Esophagus muscularis mucosa (tissue), 4 donors: ENCODE data around the gene TMEM127. TPM values are rescaled to one million over a fixed set of nuclear protein-coding genes. Genes with fewer than 3 reads are reported as not detected.

ENCODE experiments used
- DNase-seq: peaks from one replicate; pipeline ENCODE4 v3.0.0-alpha.2; 2017; ENCODE audit errors: extremely low spot score
- H3K27ac ChIP-seq, 4 donors: fragments of 200-600 bp; sonication (generic); replicated peaks in 1 of 4; 1 replicate in 3 of 4; 2 replicates in 1 of 4; pipeline ENCODE4 v1.5.1; 2016 to 2019; ENCODE audit warnings: mild to moderate bottlenecking in 1 of 4
- H3K27me3 ChIP-seq, 4 donors: fragments of 200-600 bp; sonication (generic); one replicate each; pipeline versions ENCODE4 v1.5.1 to v1.6.0; 2016 to 2019
- H3K36me3 ChIP-seq, 4 donors: fragments of 200-600 bp; sonication (generic); one replicate each; pipeline ENCODE4 v1.5.1; 2016 to 2019
- H3K4me1 ChIP-seq, 4 donors: fragments of 200-600 bp; sonication (generic); one replicate each; pipeline ENCODE4 v1.5.1; 2016 to 2019
- H3K4me3 ChIP-seq, 4 donors: fragments of 200-600 bp; sonication (generic); 1 replicate in 2 of 4; 2 replicates in 2 of 4; pipeline ENCODE4 v1.5.1; 2016 to 2019; ENCODE audit warnings: mild to moderate bottlenecking in 4 of 4, moderate library complexity in 1 of 4
- H3K9me3 ChIP-seq, 4 donors: fragments of 200-600 bp; sonication (generic); 1 replicate in 3 of 4; 2 replicates in 1 of 4; pipeline ENCODE4 v1.5.1; 2016 to 2019
- EP300 ChIP-seq: sonication (generic); formaldehyde crosslinking; IDR thresholded peaks from one replicate; pipeline ENCODE4 v1.6.1; 2017; ENCODE audit warnings: antibody characterized with exemption
- POLR2A ChIP-seq: fragments of 450-650 bp; IDR thresholded peaks from one replicate; pipeline ENCODE4 v1.6.1; 2017; ENCODE audit warnings: antibody characterized with exemption, moderate library complexity, mild to moderate bottlenecking, low read depth
- POLR2AphosphoS5 ChIP-seq, 2 donors: sonication (generic); formaldehyde crosslinking; IDR thresholded peaks; one replicate each; pipeline ENCODE4 v1.6.1; 2017; ENCODE audit warnings: antibody characterized with exemption in 2 of 2
- WGBS: methylation state at CpG from one replicate; pipeline ENCODE4 v1.1.5; 2018; 5-methylcytosine and 5-hydroxymethylcytosine counted together
- intact Hi-C: fragments of 100-400 bp; cut with DNase I; formaldehyde crosslinking; loops from one replicate; pipeline ENCODE4 v1.15.1; 2023
- total RNA-seq, 4 donors: library from RNA; depleted of rRNA; stranded (reverse); fragments of >200 nt; gene quantifications; one replicate each; pipeline versions ENCODE4 v1.1.0 to v1.2.1, GENCODE V29; 2016
- TF ChIP-seq, protein P1 (sequence below), 3 experiments: fragments of 200-600 bp in 2 of 3; fragments of 450-650 bp in 1 of 3; sonication (generic) in 2 of 3; IDR thresholded peaks; one replicate each; pipeline ENCODE4 v1.5.1; 2017 to 2019; ENCODE audit warnings: antibody characterized with exemption in 3 of 3, mild to moderate bottlenecking in 2 of 3, moderate library complexity in 1 of 3

TMEM127 gene
- total RNA-seq, 4 donors from 2014 or later = 42.8 to 72.0 (median 55.3) TPM

DNA sequence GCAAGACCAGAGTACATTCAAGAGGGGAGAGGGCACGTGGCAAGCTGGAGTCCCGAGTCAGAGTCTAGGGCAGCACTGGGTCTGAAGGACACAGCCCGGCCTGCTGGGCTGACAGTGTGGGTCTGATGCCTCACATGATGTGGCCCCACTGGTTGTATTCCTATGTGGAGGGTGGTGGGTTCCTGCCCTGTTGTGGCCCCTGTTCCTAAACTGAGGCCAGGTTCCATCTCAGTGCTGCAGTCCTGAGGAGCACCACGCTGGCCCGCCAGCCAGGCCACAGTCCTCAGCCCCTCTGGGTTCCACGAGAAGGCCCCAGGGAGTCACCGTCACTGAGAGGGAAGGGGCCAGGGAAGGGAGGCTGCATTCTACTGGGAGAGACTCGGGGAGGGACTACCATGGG, 13.3 kb downstream of the TMEM127 start:
- 81% methylated on average over 3 of the region's 8 CpGs for WGBS
- no peaks in the 10 kb centered on the region for H3K9me3 ChIP-seq
- TF ChIP-seq, protein P1, sequence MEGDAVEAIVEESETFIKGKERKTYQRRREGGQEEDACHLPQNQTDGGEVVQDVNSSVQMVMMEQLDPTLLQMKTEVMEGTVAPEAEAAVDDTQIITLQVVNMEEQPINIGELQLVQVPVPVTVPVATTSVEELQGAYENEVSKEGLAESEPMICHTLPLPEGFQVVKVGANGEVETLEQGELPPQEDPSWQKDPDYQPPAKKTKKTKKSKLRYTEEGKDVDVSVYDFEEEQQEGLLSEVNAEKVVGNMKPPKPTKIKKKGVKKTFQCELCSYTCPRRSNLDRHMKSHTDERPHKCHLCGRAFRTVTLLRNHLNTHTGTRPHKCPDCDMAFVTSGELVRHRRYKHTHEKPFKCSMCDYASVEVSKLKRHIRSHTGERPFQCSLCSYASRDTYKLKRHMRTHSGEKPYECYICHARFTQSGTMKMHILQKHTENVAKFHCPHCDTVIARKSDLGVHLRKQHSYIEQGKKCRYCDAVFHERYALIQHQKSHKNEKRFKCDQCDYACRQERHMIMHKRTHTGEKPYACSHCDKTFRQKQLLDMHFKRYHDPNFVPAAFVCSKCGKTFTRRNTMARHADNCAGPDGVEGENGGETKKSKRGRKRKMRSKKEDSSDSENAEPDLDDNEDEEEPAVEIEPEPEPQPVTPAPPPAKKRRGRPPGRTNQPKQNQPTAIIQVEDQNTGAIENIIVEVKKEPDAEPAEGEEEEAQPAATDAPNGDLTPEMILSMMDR (IDR thresholded peaks at IDR 0.05) = no peak
- TF ChIP-seq POLR2A = no peak
- TF ChIP-seq POLR2AphosphoS5 (IDR thresholded peaks at IDR 0.05) = no peak
- TF ChIP-seq EP300 = no peak
- H3K27me3 ChIP-seq = no peaks in the 10 kb centered on the region
- intact Hi-C loops = no loop called here
- no peak for DNase-seq
- peaks cover 32 to 58% (median 46%) of the 10 kb centered on the region in 4 donors for H3K36me3 ChIP-seq
- H3K4me3 ChIP-seq = no peak overlapping the region
- peak overlapping the region in 3 of 4 donors; percentile 51 to 62 (median 61) for H3K27ac ChIP-seq
- peaks cover 63 to 79% (median 73%) of the 10 kb centered on the region in 4 donors for H3K4me1 ChIP-seq

DNA sequence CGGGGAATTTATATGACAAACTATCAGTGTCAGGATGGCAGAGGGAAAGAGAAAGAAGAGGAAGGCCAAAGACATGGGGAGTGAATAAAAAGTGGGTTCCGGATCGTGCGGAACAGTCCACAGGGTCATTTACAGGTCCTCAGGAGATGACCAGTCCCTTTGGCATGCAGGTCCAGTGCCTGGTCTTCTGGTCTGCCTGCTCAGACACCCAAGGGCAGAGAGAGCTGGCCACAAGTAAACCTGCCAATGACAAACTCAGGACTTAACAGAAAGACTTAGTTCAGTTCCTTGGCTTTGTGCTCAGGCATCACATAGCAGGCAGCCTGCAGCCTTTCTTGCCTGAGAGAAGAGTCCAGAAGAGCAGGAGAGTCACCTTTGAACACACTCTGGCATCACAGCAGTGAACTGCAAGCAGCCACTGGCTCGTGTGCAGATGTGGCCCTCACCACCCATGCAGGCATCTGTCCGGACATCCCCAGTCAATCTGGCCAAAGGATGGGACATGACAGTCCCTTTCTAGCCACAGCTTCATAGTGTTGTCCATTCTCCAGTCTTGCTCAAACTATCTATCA, 14.0 kb downstream of the TMEM127 start:
- Histone ChIP-seq H3K9me3 (no peaks in the 10 kb centered on the region), H3K36me3 (peaks cover 32 to 55% (median 46%) of the 10 kb centered on the region in 4 donors), H3K27me3 (no peaks in the 10 kb centered on the region), H3K27ac (peak overlapping the region; percentile 51 to 62 (median 58)), H3K4me1 (peaks cover 57 to 72% (median 66%) of the 10 kb centered on the region in 4 donors), H3K4me3 (no peak overlapping the region)
- WGBS = 68% methylated on average over 5 of the region's 6 CpGs
- intact Hi-C loops = no loop called here
- TF ChIP-seq POLR2A (no peak), POLR2AphosphoS5 (IDR thresholded peaks at IDR 0.05) (peak; percentile 50 to 53)
- DNase-seq = no peak

DNA sequence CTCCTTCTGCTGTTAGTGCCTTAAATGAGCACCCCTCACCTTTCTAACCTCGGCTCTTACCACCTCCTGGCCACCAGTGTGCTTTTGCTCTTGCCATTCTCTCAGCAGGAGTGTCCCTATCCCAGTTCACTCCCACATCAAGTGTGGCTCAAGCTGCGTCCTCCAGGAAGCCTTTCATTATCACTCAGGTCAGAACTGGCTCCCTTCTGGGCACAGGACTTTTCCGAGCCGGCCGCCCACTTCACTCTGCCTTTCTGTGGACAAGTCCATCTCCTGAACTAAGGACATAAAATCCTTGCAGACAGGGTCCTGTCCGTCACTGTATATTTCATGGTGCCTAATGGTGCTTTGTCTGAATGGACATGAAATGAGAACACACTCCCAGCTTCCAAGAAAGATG, 15.6 kb downstream of the TMEM127 start:
- peak overlapping the region; percentile 50 to 62 (median 52) for H3K27ac ChIP-seq
- intact Hi-C loops = no loop called here
- TF ChIP-seq EP300 = no peak
- TF ChIP-seq POLR2AphosphoS5 (IDR thresholded peaks at IDR 0.05) = no peak
- TF ChIP-seq, protein P1 (IDR thresholded peaks at IDR 0.05) = no peak
- no peak for TF ChIP-seq POLR2A
- H3K4me3 ChIP-seq = no peak overlapping the region
- no peaks in the 10 kb centered on the region for H3K9me3 ChIP-seq
- H3K4me1 ChIP-seq = peaks cover 48 to 57% (median 53%) of the 10 kb centered on the region in 4 donors
- peaks cover 24 to 39% (median 34%) of the 10 kb centered on the region in 4 donors for H3K36me3 ChIP-seq
- no peak for DNase-seq
- no peaks in the 10 kb centered on the region for H3K27me3 ChIP-seq
- 83% methylated on average over 6 of the region's 6 CpGs for WGBS

DNA sequence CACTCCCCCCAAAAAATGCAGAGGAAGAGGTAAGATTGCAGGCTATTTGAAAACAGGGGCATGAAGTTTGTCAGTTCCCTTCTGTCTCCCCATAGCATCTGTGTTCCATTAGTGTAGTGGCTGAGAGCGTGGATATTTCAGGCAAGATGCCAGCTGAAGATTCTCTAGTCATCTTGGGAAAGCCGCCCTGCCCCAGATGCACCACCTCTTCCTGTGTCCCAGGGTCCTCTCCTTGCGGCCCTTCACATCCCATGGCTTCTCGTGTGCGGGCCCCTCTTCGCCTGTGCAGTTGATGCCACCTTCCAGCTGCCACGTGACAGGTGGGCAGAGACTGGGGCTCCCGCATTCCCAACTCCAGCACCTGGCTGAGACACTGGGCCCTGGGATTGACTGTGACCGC, 16.1 kb downstream of the TMEM127 start:
- Histone ChIP-seq H3K9me3 (no peaks in the 10 kb centered on the region), H3K27ac (peak overlapping the region in 2 of 4 donors; percentile 50 to 54), H3K4me3 (no peak overlapping the region), H3K27me3 (no peaks in the 10 kb centered on the region), H3K36me3 (peaks cover 23 to 33% (median 29%) of the 10 kb centered on the region in 4 donors), H3K4me1 (peaks cover 43 to 52% (median 48%) of the 10 kb centered on the region in 4 donors)
- no peak for TF ChIP-seq EP300
- no peak for TF ChIP-seq POLR2AphosphoS5 (IDR thresholded peaks at IDR 0.05)
- TF ChIP-seq, protein P1 (IDR thresholded peaks at IDR 0.05) = no peak
- no peak for TF ChIP-seq POLR2A
- DNase-seq = no peak
- intact Hi-C loops = no loop called here
- WGBS = 81% methylated on average over 9 of the region's 9 CpGs

DNA sequence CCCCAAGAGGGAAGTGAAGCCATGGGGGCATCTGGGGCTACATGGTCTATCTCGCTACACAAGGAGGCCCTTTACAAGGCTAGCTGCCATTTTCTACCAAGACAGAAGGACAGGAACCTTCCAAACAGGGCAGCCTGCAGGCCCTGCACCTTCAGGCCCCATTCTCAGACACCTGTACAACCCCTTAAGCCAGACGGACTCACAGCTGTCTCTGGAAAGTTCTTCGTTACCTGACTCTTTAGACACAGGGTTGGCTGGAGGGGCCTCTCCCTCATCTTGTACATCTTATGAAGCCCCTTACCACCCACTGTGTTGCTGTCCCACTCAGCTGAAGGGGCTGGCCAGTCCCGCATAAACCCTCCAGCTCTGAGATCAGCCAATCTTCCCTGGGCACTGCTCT, 17.2 kb downstream of the TMEM127 start:
- intact Hi-C loops = no loop called here

More for the DNA sequence above, 17.2 kb downstream of the TMEM127 start:
- Histone ChIP-seq H3K4me1 (peaks cover 33 to 42% (median 38%) of the 10 kb centered on the region in 4 donors), H3K27ac (no peak overlapping the region), H3K36me3 (peaks cover 13 to 23% (median 19%) of the 10 kb centered on the region in 4 donors), H3K9me3 (no peaks in the 10 kb centered on the region), H3K27me3 (no peaks in the 10 kb centered on the region), H3K4me3 (no peak overlapping the region)
- 97% methylated on average over 4 of the region's 4 CpGs for WGBS
- TF ChIP-seq, protein P1 (IDR thresholded peaks at IDR 0.05) = no peak
- no peak for TF ChIP-seq EP300
- no peak for TF ChIP-seq POLR2A
- no peak for TF ChIP-seq POLR2AphosphoS5 (IDR thresholded peaks at IDR 0.05)
- DNase-seq = no peak
